ENCODE measurements around the gene IVNS1ABP. TPM values are rescaled to one million over a fixed set of nuclear protein-coding genes. Genes with fewer than 3 reads are reported as not detected.

Gene IVNS1ABP
- total and polyA plus RNA-seq, 2 experiments from 2014 or later: 73.5 to 162 TPM

DNA sequence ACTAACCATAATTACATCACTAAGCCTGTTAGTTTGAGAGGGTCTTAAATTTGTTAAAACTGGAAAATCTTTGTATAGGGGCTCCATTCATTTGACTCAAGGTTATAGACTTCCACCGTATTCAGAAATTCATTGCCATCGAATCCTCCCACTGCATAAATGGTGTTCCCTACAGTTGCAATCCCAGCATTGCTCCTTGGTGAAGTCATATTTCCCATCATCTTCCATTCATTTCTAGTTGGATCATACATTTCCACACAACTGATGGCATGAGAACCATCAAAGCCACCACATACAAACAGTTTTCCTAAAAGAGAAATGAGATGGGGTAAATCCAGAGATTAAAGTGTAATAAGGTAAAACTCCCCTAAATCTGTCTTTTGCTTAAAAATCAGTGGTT, 19.1 kb downstream of the IVNS1ABP start (continued):
- TF ChIP-seq, protein P1, sequence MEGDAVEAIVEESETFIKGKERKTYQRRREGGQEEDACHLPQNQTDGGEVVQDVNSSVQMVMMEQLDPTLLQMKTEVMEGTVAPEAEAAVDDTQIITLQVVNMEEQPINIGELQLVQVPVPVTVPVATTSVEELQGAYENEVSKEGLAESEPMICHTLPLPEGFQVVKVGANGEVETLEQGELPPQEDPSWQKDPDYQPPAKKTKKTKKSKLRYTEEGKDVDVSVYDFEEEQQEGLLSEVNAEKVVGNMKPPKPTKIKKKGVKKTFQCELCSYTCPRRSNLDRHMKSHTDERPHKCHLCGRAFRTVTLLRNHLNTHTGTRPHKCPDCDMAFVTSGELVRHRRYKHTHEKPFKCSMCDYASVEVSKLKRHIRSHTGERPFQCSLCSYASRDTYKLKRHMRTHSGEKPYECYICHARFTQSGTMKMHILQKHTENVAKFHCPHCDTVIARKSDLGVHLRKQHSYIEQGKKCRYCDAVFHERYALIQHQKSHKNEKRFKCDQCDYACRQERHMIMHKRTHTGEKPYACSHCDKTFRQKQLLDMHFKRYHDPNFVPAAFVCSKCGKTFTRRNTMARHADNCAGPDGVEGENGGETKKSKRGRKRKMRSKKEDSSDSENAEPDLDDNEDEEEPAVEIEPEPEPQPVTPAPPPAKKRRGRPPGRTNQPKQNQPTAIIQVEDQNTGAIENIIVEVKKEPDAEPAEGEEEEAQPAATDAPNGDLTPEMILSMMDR (conservative IDR thresholded peaks at IDR 0.05; ENCODE audit: low read depth in 2 of 2): no peak

DNA sequence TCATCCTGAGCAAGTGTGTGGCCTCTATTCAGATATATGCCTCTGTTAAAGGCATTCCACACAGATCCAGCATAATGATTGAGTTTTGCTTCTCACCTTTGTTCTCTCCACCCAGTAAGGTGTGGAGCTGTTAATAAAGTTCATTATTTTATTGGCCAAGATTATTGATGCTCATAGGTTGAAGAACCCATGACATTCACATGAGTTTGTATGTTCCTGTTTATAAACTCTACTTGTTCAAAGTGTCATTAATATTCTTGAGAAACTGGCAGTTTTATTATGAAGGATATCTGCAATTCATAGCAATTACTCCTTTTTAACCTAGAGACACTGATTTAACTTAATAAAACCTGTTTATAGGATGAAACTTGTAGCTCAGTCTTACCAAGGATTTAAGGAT, 22.0 kb downstream of the IVNS1ABP start:
- H3K27ac ChIP-seq (ENCODE audit: low read depth): no peak overlapping the region
- H3K4me2 ChIP-seq: no peak overlapping the region
- no peaks in the 10 kb centered on the region for H3K9me2 ChIP-seq (ENCODE audit: insufficient read depth)
- Mint-ChIP-seq H3K27ac (no peak overlapping the region), H3K4me3 (no peak overlapping the region), H3K36me3 (ENCODE audit: low read depth) (peaks cover 51% of the 10 kb centered on the region), H3K9me3 (no peaks in the 10 kb centered on the region), H3K4me1 (no peaks in the 10 kb centered on the region), H3K27me3 (ENCODE audit: insufficient read depth, low read depth, poor library complexity) (peaks cover 4% of the 10 kb centered on the region)
- TF ChIP-seq, protein P2, sequence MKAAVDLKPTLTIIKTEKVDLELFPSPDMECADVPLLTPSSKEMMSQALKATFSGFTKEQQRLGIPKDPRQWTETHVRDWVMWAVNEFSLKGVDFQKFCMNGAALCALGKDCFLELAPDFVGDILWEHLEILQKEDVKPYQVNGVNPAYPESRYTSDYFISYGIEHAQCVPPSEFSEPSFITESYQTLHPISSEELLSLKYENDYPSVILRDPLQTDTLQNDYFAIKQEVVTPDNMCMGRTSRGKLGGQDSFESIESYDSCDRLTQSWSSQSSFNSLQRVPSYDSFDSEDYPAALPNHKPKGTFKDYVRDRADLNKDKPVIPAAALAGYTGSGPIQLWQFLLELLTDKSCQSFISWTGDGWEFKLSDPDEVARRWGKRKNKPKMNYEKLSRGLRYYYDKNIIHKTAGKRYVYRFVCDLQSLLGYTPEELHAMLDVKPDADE (IDR thresholded peaks at IDR 0.05): no peak
- TF ChIP-seq NANOG (IDR thresholded peaks at IDR 0.05; ENCODE audit: borderline replicate concordance) (no peak), JUNB (IDR thresholded peaks at IDR 0.05; ENCODE audit: unreplicated experiment) (no peak), EZH2phosphoT487 (IDR thresholded peaks at IDR 0.05; ENCODE audit: unreplicated experiment) (no peak), CREB1 (CRISPR knock-in tag; IDR thresholded peaks at IDR 0.05; ENCODE audit: low read depth) (no peak), ZNF114 (CRISPR knock-in tag; IDR thresholded peaks at IDR 0.05) (no peak), EZH2 (IDR thresholded peaks at IDR 0.05; ENCODE audit: low read depth, unreplicated experiment) (no peak)
- TF ChIP-seq, protein P3, sequence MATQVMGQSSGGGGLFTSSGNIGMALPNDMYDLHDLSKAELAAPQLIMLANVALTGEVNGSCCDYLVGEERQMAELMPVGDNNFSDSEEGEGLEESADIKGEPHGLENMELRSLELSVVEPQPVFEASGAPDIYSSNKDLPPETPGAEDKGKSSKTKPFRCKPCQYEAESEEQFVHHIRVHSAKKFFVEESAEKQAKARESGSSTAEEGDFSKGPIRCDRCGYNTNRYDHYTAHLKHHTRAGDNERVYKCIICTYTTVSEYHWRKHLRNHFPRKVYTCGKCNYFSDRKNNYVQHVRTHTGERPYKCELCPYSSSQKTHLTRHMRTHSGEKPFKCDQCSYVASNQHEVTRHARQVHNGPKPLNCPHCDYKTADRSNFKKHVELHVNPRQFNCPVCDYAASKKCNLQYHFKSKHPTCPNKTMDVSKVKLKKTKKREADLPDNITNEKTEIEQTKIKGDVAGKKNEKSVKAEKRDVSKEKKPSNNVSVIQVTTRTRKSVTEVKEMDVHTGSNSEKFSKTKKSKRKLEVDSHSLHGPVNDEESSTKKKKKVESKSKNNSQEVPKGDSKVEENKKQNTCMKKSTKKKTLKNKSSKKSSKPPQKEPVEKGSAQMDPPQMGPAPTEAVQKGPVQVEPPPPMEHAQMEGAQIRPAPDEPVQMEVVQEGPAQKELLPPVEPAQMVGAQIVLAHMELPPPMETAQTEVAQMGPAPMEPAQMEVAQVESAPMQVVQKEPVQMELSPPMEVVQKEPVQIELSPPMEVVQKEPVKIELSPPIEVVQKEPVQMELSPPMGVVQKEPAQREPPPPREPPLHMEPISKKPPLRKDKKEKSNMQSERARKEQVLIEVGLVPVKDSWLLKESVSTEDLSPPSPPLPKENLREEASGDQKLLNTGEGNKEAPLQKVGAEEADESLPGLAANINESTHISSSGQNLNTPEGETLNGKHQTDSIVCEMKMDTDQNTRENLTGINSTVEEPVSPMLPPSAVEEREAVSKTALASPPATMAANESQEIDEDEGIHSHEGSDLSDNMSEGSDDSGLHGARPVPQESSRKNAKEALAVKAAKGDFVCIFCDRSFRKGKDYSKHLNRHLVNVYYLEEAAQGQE (IDR thresholded peaks at IDR 0.05; ENCODE audit: unreplicated experiment): no peak
- TF ChIP-seq, protein P4, sequence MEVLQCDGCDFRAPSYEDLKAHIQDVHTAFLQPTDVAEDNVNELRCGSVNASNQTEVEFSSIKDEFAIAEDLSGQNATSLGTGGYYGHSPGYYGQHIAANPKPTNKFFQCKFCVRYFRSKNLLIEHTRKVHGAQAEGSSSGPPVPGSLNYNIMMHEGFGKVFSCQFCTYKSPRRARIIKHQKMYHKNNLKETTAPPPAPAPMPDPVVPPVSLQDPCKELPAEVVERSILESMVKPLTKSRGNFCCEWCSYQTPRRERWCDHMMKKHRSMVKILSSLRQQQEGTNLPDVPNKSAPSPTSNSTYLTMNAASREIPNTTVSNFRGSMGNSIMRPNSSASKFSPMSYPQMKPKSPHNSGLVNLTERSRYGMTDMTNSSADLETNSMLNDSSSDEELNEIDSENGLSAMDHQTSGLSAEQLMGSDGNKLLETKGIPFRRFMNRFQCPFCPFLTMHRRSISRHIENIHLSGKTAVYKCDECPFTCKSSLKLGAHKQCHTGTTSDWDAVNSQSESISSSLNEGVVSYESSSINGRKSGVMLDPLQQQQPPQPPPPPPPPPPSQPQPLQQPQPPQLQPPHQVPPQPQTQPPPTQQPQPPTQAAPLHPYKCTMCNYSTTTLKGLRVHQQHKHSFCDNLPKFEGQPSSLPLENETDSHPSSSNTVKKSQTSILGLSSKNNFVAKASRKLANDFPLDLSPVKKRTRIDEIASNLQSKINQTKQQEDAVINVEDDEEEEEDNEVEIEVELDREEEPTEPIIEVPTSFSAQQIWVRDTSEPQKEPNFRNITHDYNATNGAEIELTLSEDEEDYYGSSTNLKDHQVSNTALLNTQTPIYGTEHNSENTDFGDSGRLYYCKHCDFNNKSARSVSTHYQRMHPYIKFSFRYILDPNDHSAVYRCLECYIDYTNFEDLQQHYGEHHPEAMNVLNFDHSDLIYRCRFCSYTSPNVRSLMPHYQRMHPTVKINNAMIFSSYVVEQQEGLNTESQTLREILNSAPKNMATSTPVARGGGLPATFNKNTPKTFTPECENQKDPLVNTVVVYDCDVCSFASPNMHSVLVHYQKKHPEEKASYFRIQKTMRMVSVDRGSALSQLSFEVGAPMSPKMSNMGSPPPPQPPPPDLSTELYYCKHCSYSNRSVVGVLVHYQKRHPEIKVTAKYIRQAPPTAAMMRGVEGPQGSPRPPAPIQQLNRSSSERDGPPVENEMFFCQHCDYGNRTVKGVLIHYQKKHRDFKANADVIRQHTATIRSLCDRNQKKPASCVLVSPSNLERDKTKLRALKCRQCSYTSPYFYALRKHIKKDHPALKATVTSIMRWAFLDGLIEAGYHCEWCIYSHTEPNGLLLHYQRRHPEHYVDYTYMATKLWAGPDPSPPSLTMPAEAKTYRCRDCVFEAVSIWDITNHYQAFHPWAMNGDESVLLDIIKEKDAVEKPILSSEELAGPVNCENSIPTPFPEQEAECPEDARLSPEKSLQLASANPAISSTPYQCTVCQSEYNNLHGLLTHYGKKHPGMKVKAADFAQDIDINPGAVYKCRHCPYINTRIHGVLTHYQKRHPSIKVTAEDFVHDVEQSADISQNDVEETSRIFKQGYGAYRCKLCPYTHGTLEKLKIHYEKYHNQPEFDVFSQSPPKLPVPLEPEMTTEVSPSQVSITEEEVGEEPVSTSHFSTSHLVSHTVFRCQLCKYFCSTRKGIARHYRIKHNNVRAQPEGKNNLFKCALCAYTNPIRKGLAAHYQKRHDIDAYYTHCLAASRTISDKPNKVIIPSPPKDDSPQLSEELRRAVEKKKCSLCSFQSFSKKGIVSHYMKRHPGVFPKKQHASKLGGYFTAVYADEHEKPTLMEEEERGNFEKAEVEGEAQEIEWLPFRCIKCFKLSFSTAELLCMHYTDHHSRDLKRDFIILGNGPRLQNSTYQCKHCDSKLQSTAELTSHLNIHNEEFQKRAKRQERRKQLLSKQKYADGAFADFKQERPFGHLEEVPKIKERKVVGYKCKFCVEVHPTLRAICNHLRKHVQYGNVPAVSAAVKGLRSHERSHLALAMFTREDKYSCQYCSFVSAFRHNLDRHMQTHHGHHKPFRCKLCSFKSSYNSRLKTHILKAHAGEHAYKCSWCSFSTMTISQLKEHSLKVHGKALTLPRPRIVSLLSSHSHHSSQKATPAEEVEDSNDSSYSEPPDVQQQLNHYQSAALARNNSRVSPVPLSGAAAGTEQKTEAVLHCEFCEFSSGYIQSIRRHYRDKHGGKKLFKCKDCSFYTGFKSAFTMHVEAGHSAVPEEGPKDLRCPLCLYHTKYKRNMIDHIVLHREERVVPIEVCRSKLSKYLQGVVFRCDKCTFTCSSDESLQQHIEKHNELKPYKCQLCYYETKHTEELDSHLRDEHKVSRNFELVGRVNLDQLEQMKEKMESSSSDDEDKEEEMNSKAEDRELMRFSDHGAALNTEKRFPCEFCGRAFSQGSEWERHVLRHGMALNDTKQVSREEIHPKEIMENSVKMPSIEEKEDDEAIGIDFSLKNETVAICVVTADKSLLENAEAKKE (CRISPR knock-in tag; IDR thresholded peaks at IDR 0.05): no peak
- H3K4me3 ChIP-seq: no peak overlapping the region
- no peak overlapping the region for H2AFZ ChIP-seq
- H3K36me3 ChIP-seq (ENCODE audit: insufficient read depth): peaks cover 41% of the 10 kb centered on the region
- 0 out of 2 replicates have a peak, but pooled peaks cover 6% of the 10 kb centered on the region for H3F3A ChIP-seq (replicated peaks; ENCODE audit: low read depth)
- no peaks in the 10 kb centered on the region for H3K27me3 ChIP-seq (ENCODE audit: insufficient read depth)
- H4K20me1 ChIP-seq (replicated peaks; ENCODE audit: insufficient read depth): 0 out of 2 replicates have a peak, but pooled peaks cover 3% of the 10 kb centered on the region
- no peak for DNase-seq (ENCODE audit: low spot score)
- no peaks in the 10 kb centered on the region for H3K79me2 ChIP-seq (replicated peaks; ENCODE audit: insufficient read depth)
- ATAC-seq: no peak
- no peaks in the 10 kb centered on the region for H3K4me1 ChIP-seq (ENCODE audit: insufficient read depth)
